OCI-LY1 (cell line): ENCODE results near the gene CCR9.

Experiments used
- CTCF ChIP-seq: fragments of 200-600 bp; sonication (generic), shearing (Covaris generic); IDR thresholded peaks from 2 replicates; pipeline ENCODE4 v1.5.1; 2017; ENCODE audit warnings: mild to moderate bottlenecking, antibody characterized with exemption, low read length, moderate library complexity, mixed read lengths
- EZH2 ChIP-seq: fragments of 200-600 bp; sonication (generic), shearing (Covaris generic); IDR thresholded peaks from 2 replicates; pipeline ENCODE4 v1.8.0; 2017; ENCODE audit warnings: borderline replicate concordance, mixed run types, mild to moderate bottlenecking, antibody characterized with exemption, low read length, moderate library complexity, mixed read lengths

GRCh38 chr3:45890405-45890804 is 4.1 kb downstream of the CCR9 start:
- no peak for TF ChIP-seq CTCF
- TF ChIP-seq EZH2: no peak
